ENCODE measurements around the gene ISM2.

- TF ChIP-seq, protein P1, sequence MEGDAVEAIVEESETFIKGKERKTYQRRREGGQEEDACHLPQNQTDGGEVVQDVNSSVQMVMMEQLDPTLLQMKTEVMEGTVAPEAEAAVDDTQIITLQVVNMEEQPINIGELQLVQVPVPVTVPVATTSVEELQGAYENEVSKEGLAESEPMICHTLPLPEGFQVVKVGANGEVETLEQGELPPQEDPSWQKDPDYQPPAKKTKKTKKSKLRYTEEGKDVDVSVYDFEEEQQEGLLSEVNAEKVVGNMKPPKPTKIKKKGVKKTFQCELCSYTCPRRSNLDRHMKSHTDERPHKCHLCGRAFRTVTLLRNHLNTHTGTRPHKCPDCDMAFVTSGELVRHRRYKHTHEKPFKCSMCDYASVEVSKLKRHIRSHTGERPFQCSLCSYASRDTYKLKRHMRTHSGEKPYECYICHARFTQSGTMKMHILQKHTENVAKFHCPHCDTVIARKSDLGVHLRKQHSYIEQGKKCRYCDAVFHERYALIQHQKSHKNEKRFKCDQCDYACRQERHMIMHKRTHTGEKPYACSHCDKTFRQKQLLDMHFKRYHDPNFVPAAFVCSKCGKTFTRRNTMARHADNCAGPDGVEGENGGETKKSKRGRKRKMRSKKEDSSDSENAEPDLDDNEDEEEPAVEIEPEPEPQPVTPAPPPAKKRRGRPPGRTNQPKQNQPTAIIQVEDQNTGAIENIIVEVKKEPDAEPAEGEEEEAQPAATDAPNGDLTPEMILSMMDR (IDR thresholded peaks at IDR 0.05), result no peak
- TF ChIP-seq POLR2A (IDR thresholded peaks at IDR 0.05), result no peak
- TF ChIP-seq POLR2AphosphoS5 (IDR thresholded peaks at IDR 0.05), result no peak
Measured at GRCh38 chr14:77473921-77474320, 24.7 kb downstream of the ISM2 start.

Data from stomach (tissue), 4 donors.